Measurements from ENCODE around the gene PITPNM3. TPM values are rescaled to one million over a fixed set of nuclear protein-coding genes. Genes with fewer than 3 reads are reported as not detected.

Gene PITPNM3
- total RNA-seq, 4 donors from 2014 or later, result 2.1 to 5.4 (median 4.0) TPM

GRCh38 chr17:6502142-6502541, 54.2 kb downstream of the PITPNM3 start:
- Histone ChIP-seq H3K4me1 (no peaks in the 10 kb centered on the region), H3K4me3 (no peak overlapping the region), H3K27me3 (no peaks in the 10 kb centered on the region), H3K36me3 (no peaks in the 10 kb centered on the region), H3K9me3 (no peaks in the 10 kb centered on the region), H3K27ac (no peak overlapping the region)
- no peak for TF ChIP-seq POLR2A (IDR thresholded peaks at IDR 0.05)
- TF ChIP-seq, protein P1, sequence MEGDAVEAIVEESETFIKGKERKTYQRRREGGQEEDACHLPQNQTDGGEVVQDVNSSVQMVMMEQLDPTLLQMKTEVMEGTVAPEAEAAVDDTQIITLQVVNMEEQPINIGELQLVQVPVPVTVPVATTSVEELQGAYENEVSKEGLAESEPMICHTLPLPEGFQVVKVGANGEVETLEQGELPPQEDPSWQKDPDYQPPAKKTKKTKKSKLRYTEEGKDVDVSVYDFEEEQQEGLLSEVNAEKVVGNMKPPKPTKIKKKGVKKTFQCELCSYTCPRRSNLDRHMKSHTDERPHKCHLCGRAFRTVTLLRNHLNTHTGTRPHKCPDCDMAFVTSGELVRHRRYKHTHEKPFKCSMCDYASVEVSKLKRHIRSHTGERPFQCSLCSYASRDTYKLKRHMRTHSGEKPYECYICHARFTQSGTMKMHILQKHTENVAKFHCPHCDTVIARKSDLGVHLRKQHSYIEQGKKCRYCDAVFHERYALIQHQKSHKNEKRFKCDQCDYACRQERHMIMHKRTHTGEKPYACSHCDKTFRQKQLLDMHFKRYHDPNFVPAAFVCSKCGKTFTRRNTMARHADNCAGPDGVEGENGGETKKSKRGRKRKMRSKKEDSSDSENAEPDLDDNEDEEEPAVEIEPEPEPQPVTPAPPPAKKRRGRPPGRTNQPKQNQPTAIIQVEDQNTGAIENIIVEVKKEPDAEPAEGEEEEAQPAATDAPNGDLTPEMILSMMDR (IDR thresholded peaks at IDR 0.05), result no peak
- DNase-seq, result peak in 1 of 3 donors; percentile 17

DNA sequence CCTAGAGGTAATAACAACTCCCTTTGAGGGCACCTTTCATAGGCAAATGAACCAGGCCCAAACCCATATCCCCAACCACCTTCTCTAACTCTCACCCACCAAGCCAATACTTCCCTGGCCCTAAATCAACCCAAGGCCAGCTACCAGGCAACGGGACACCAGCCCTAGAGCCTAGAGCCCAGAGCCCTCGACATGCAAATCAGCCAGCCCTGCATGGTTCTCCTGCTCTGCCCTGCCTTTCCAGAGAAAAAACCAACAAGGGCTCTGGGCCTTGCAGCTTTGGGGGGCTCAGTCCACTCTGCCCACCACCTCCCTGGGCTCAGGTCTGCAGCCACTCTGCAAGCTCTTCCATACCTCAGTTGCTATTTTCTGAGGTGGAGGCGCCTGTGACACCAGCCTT, 55.0 kb downstream of the PITPNM3 start:
- TF ChIP-seq POLR2A (IDR thresholded peaks at IDR 0.05), result no peak
- TF ChIP-seq, protein P1 (IDR thresholded peaks at IDR 0.05), result no peak
- H3K27me3 ChIP-seq, result no peaks in the 10 kb centered on the region
- no peak overlapping the region for H3K27ac ChIP-seq
- DNase-seq, result peak in 1 of 3 donors; percentile 3
- no peaks in the 10 kb centered on the region for H3K9me3 ChIP-seq
- no peaks in the 10 kb centered on the region for H3K4me1 ChIP-seq
- no peak overlapping the region for H3K4me3 ChIP-seq
- H3K36me3 ChIP-seq, result no peaks in the 10 kb centered on the region

- Histone ChIP-seq H3K27me3 (no peaks in the 10 kb centered on the region), H3K4me3 (no peak overlapping the region), H3K36me3 (no peaks in the 10 kb centered on the region), H3K4me1 (no peaks in the 10 kb centered on the region), H3K9me3 (no peaks in the 10 kb centered on the region), H3K27ac (no peak overlapping the region)
- no peak for TF ChIP-seq POLR2A (IDR thresholded peaks at IDR 0.05)
- TF ChIP-seq, protein P1 (IDR thresholded peaks at IDR 0.05), result no peak
- DNase-seq, result peak in 1 of 3 donors; percentile 29
Measured at GRCh38 chr17:6498901-6499540, 57.3 kb downstream of the PITPNM3 start.

- no peak overlapping the region for H3K27ac ChIP-seq
- no peaks in the 10 kb centered on the region for H3K36me3 ChIP-seq
- H3K4me1 ChIP-seq, result no peaks in the 10 kb centered on the region
- H3K9me3 ChIP-seq, result no peaks in the 10 kb centered on the region
- no peaks in the 10 kb centered on the region for H3K27me3 ChIP-seq
- peak in 1 of 3 donors; percentile 11 for DNase-seq
- TF ChIP-seq, protein P1 (IDR thresholded peaks at IDR 0.05), result no peak
- no peak for TF ChIP-seq POLR2A (IDR thresholded peaks at IDR 0.05)
- no peak overlapping the region for H3K4me3 ChIP-seq
Measured at GRCh38 chr17:6498356-6498755, 58.0 kb downstream of the PITPNM3 start.

DNA sequence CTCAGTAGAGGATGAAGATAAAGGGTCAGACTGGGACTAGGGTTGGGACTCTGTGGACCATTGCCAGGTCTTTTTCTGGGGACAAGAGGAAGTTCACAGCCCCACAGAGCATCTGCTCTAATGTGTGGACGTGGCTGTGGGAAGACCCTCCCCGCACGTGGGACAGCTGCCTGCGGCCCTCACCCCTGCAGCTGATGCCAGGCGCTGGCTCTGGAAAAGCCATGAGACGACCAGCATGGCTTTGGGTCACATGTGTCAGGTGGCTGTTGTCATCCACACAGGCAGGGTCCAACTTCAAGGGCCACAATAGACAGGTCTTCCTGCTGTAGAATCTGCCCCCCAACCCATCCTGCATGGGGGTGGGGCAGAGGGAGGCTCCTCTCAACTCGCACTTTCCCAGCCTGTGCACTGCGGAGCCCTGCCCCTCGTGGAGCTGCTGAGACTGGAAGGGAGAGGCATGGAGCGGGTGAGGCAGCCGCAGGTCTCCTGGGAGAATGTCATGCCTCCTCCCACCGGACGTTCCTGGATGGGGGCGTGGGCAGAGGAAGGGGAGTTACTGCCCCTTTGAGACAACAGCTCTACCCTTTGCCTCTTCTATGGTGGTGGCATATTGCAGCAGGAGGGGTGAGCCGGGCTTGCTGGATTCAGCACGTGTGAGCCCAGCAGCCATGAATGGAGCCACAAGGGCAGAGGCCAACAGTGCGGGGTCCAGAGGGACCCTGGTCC, 58.7 kb downstream of the PITPNM3 start:
- Histone ChIP-seq H3K4me1 (no peaks in the 10 kb centered on the region), H3K27me3 (no peaks in the 10 kb centered on the region), H3K27ac (no peak overlapping the region), H3K36me3 (no peaks in the 10 kb centered on the region), H3K4me3 (no peak overlapping the region), H3K9me3 (no peaks in the 10 kb centered on the region)
- DNase-seq, result peak in 1 of 3 donors; percentile 25
- TF ChIP-seq, protein P1 (IDR thresholded peaks at IDR 0.05), result no peak
- TF ChIP-seq POLR2A (IDR thresholded peaks at IDR 0.05), result no peak
